Endodermal cell (in vitro differentiated cells): ENCODE results near the gene THADA. TPM values are rescaled to one million over a fixed set of nuclear protein-coding genes. Genes with fewer than 3 reads are reported as not detected.

Experiments used
- DNase-seq: peaks from one replicate; pipeline ENCODE4 v3.0.0-alpha.2; 2017
- H3K27ac ChIP-seq: 2 replicates; pipeline ENCODE4 v1.5.1; 2013; ENCODE audit warnings: mild to moderate bottlenecking, low read depth, low read length, moderate library complexity
- H3K27me3 ChIP-seq: 2 replicates; pipeline ENCODE4 v1.6.1; 2013; ENCODE audit warnings: mild to moderate bottlenecking, low read length, moderate library complexity; ENCODE audit not compliant: insufficient read depth, control insufficient read depth, poor library complexity, severe bottlenecking
- H3K36me3 ChIP-seq: 2 replicates; pipeline ENCODE4 v1.7.0; 2013; ENCODE audit warnings: mild to moderate bottlenecking, low read length, moderate library complexity; ENCODE audit not compliant: control insufficient read depth, insufficient read depth
- H3K4me1 ChIP-seq: one replicate; pipeline ENCODE4 v1.7.0; 2013; ENCODE audit warnings: low read length; ENCODE audit not compliant: control insufficient read depth, insufficient read depth
- H3K4me3 ChIP-seq: 2 replicates; pipeline ENCODE4 v1.5.1; 2013; ENCODE audit warnings: mild to moderate bottlenecking, low read length, moderate library complexity
- H3K9ac ChIP-seq: 2 replicates; pipeline ENCODE4 v1.6.1; 2013; ENCODE audit warnings: mild to moderate bottlenecking, low read length, moderate library complexity; ENCODE audit not compliant: poor library complexity, severe bottlenecking; ENCODE audit errors: extremely low read depth
- H3K9me3 ChIP-seq: 2 replicates; pipeline ENCODE4 v1.6.1; 2013; ENCODE audit warnings: mild to moderate bottlenecking, low read length, moderate library complexity; ENCODE audit not compliant: control insufficient read depth
- H3K27ac Mint-ChIP-seq: 2 replicates; pipeline ENCODE4 v1.8.0; 2020; ENCODE audit warnings: mixed read lengths
- H3K27me3 Mint-ChIP-seq: 2 replicates; pipeline ENCODE4 v1.8.0; 2021; ENCODE audit warnings: mild to moderate bottlenecking, mixed read lengths; ENCODE audit not compliant: insufficient read depth
- H3K36me3 Mint-ChIP-seq: 2 replicates; pipeline ENCODE4 v1.8.0; 2020; ENCODE audit warnings: low read depth, mixed read lengths
- H3K4me1 Mint-ChIP-seq: 2 replicates; pipeline ENCODE4 v1.8.0; 2020; ENCODE audit warnings: mixed read lengths
- H3K4me3 Mint-ChIP-seq: 2 replicates; pipeline ENCODE4 v1.8.0; 2020; ENCODE audit warnings: mild to moderate bottlenecking, moderate library complexity, mixed read lengths
- H3K9me3 Mint-ChIP-seq: 2 replicates; pipeline ENCODE4 v1.8.0; 2020; ENCODE audit warnings: mild to moderate bottlenecking, mixed read lengths
- CTCF ChIP-seq: fragments of 200-600 bp; sonication (generic); conservative IDR thresholded peaks from 2 replicates; pipeline ENCODE4 v1.5.0; 2021; ENCODE audit warnings: antibody characterized with exemption, mild to moderate bottlenecking
- WGBS, 2 experiments: methylation state at CpG; one replicate each; pipeline versions ENCODE4 v1.1.5 to v1.1.7; 2013; ENCODE audit warnings: missing lambda C conversion rate in 2 of 2, mixed read lengths in 1 of 2; ENCODE audit not compliant: insufficient coverage in 1 of 2, insufficient read length in 1 of 2; 5-methylcytosine and 5-hydroxymethylcytosine counted together
- total RNA-seq, 2 donors: library from RNA; stranded (reverse); fragmentation: NEBNext Ultra II Directional in 1 of 2; extraction: Animal tissue kit (Norgen Biotek cat#: 25700) in 1 of 2; gene quantifications; 2 replicates in 1 of 2; 3 replicates in 1 of 2; pipeline ENCODE4 v1.2.1, GENCODE V29; 2021

THADA gene
- total RNA-seq, 2 donors from 2014 or later, result 32.8 to 35.0 TPM

GRCh38 chr2:43262951-43263350 lies 332.9 kb downstream of the THADA start:
- H3K27me3 Mint-ChIP-seq, result no peaks in the 10 kb centered on the region
- H3K27me3 ChIP-seq, result no peaks in the 10 kb centered on the region
- no peak overlapping the region for H3K9ac ChIP-seq
- H3K9me3 Mint-ChIP-seq, result no peaks in the 10 kb centered on the region
- H3K4me3 ChIP-seq, result no peak overlapping the region
- H3K36me3 ChIP-seq, result no peaks in the 10 kb centered on the region
- no peak for DNase-seq
- peaks cover 10% of the 10 kb centered on the region for H3K4me1 Mint-ChIP-seq
- peaks cover 8% of the 10 kb centered on the region for H3K36me3 Mint-ChIP-seq
- 86 to 97% methylated on average over 5 to 6 of the region's 6 CpGs for WGBS, 2 experiments
- H3K4me1 ChIP-seq, result no peaks in the 10 kb centered on the region
- no peak overlapping the region for H3K4me3 Mint-ChIP-seq
- no peak for TF ChIP-seq CTCF
- no peak overlapping the region for H3K27ac ChIP-seq
- no peak overlapping the region for H3K27ac Mint-ChIP-seq
- H3K9me3 ChIP-seq, result no peaks in the 10 kb centered on the region

GRCh38 chr2:43262239-43262638 lies 333.6 kb downstream of the THADA start:
- no peak for DNase-seq
- no peaks in the 10 kb centered on the region for H3K27me3 ChIP-seq
- no peaks in the 10 kb centered on the region for H3K4me1 ChIP-seq
- H3K27me3 Mint-ChIP-seq, result no peaks in the 10 kb centered on the region
- no CpG with 5 or more reads among the region's 1 CpG for WGBS, 2 experiments
- H3K27ac ChIP-seq, result no peak overlapping the region
- H3K36me3 Mint-ChIP-seq, result peaks cover 8% of the 10 kb centered on the region
- no peak overlapping the region for H3K4me3 Mint-ChIP-seq
- no peak overlapping the region for H3K9ac ChIP-seq
- H3K27ac Mint-ChIP-seq, result no peak overlapping the region
- no peaks in the 10 kb centered on the region for H3K36me3 ChIP-seq
- peaks cover 7% of the 10 kb centered on the region for H3K4me1 Mint-ChIP-seq
- no peak for TF ChIP-seq CTCF
- H3K9me3 Mint-ChIP-seq, result no peaks in the 10 kb centered on the region
- H3K4me3 ChIP-seq, result no peak overlapping the region
- H3K9me3 ChIP-seq, result no peaks in the 10 kb centered on the region

- Histone ChIP-seq H3K4me3 (no peak overlapping the region), H3K27me3 (no peaks in the 10 kb centered on the region), H3K9ac (no peak overlapping the region), H3K4me1 (peaks cover 5% of the 10 kb centered on the region), H3K9me3 (no peaks in the 10 kb centered on the region), H3K36me3 (no peaks in the 10 kb centered on the region), H3K27ac (no peak overlapping the region)
- Mint-ChIP-seq H3K4me1 (peaks cover 10% of the 10 kb centered on the region), H3K4me3 (no peak overlapping the region), H3K36me3 (peaks cover 11% of the 10 kb centered on the region), H3K9me3 (no peaks in the 10 kb centered on the region), H3K27me3 (no peaks in the 10 kb centered on the region), H3K27ac (no peak overlapping the region)
- DNase-seq, result no peak
- WGBS, 2 experiments, result 93% methylated on average over 1 of the region's 1 CpG; no CpG with 5 or more reads in 1 of the 2 experiments
- no peak for TF ChIP-seq CTCF
These were observed 336.3 kb downstream of the THADA start for GRCh38 chr2:43259512-43259911.
